22Rv1 (cell line): Measurements from ENCODE around the gene CD200R1.

Experiments used
- CTCF ChIP-seq: fragments of 450-650 bp; IDR thresholded peaks from 2 replicates; pipeline ENCODE4 v1.5.1; 2017; ENCODE audit warnings: mild to moderate bottlenecking
- ZFX ChIP-seq: fragments of 450-650 bp; IDR thresholded peaks from 2 replicates; pipeline ENCODE4 v1.6.1; 2017; ENCODE audit warnings: antibody characterized with exemption, borderline replicate concordance

- TF ChIP-seq CTCF: no peak
- TF ChIP-seq ZFX: no peak
Measured at GRCh38 chr3:112963683-112964082, 11.2 kb downstream of the CD200R1 start.
